22Rv1 (cell line): ENCODE data around the gene TIGAR.

ENCODE experiments used
- H3K27ac ChIP-seq: fragments of 450-650 bp; 2 replicates; pipeline ENCODE4 v1.5.1; 2017
- ZFX ChIP-seq: fragments of 450-650 bp; IDR thresholded peaks from 2 replicates; pipeline ENCODE4 v1.6.1; 2017; ENCODE audit warnings: antibody characterized with exemption, borderline replicate concordance
- TF ChIP-seq, protein P1 (sequence below): fragments of 450-650 bp; IDR thresholded peaks from 2 replicates; pipeline ENCODE4 v1.5.1; 2017; ENCODE audit warnings: mild to moderate bottlenecking

TIGAR gene

DNA sequence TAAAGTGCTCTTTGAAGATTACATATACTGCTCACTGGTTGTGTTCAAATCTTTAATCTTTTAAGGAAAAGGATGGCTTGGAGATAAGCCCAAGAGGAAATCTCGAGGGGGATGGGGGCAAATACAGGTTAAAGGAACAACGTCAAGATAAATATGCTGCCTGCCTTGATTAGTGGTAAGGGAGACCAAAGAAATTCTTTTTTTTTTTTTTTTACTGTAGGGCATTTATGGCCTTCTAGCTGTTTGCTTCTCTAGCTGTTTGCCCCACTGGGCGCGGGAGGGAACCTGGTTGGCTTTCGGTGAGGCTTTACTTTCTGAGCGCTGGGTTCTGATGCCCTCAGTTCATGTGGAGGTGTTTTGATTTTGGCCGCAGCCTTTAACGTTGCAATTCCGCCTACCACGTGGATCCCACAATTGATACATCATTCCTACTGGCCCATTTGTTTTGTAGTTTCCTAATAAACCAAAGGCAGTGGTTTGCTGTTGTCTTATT lies 41.8 kb upstream of the TIGAR start:
- TF ChIP-seq ZFX: no peak
- TF ChIP-seq, protein P1, sequence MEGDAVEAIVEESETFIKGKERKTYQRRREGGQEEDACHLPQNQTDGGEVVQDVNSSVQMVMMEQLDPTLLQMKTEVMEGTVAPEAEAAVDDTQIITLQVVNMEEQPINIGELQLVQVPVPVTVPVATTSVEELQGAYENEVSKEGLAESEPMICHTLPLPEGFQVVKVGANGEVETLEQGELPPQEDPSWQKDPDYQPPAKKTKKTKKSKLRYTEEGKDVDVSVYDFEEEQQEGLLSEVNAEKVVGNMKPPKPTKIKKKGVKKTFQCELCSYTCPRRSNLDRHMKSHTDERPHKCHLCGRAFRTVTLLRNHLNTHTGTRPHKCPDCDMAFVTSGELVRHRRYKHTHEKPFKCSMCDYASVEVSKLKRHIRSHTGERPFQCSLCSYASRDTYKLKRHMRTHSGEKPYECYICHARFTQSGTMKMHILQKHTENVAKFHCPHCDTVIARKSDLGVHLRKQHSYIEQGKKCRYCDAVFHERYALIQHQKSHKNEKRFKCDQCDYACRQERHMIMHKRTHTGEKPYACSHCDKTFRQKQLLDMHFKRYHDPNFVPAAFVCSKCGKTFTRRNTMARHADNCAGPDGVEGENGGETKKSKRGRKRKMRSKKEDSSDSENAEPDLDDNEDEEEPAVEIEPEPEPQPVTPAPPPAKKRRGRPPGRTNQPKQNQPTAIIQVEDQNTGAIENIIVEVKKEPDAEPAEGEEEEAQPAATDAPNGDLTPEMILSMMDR: no peak
- H3K27ac ChIP-seq: no peak overlapping the region

DNA sequence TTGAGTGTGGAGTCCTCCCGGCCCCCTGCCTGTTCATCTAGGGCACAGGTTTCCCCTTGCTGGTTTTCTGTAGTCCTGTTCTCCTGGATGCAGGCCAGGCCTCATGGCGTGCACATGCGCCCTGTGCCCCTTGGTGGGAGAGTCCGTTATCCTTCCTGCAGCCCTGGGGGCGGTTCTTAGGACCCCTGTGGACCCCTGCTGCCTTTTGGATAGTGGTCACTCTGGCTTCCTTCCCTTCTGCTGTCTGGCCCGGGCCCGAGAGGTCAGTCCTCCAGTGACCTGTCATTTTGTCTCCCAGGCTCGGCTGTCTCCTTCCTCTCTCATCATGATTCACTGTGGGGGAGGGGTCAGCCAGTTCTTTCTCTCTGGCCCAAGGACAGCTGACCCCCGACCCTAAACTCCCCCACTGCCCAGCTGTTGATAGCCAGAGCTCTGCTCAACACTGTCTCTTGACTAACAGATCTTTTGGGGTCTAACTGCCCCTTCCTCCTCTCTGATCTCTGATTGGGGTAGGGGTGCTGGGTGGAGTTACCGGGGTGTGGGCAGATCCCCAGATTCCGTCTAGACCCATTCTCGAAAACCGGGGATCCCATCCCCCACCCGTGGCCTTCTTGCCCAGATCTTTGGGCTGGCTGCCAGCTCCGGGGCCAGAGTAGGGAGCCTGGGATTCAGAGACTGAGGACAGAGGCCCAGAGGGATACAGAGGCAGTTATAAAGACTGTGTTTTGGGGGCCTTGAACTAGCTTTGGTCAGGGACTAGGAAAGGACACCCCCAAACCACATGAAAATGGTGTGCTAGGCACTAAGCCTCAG lies 40.5 kb upstream of the TIGAR start:
- H3K27ac ChIP-seq: no peak overlapping the region
- TF ChIP-seq, protein P1: no peak
- TF ChIP-seq ZFX: no peak

DNA sequence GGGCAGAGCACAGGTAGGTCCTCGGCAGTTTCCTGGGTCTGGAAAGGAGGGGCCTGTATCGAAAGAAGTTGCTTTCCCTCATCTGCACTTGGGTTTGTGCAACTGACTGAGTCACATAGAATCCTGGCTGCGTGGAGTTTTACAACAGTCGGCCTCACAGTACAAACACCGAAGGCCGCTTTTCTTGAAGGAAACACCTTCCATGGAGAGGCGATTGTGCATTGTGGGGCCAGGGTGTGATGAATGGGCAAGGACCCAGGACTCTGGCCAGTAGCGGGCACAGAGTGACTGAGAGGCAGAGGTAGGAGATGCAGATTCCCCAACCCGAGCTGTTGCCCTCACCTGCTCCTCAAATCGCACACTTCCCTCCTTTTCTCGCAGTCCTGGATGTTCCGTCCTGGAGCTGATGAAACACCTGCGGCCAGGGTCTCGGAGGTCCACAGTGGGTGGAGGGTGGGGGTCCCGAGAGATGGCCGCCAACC lies 39.8 kb upstream of the TIGAR start:
- H3K27ac ChIP-seq: no peak overlapping the region
- TF ChIP-seq ZFX: no peak
- TF ChIP-seq, protein P1: no peak

DNA sequence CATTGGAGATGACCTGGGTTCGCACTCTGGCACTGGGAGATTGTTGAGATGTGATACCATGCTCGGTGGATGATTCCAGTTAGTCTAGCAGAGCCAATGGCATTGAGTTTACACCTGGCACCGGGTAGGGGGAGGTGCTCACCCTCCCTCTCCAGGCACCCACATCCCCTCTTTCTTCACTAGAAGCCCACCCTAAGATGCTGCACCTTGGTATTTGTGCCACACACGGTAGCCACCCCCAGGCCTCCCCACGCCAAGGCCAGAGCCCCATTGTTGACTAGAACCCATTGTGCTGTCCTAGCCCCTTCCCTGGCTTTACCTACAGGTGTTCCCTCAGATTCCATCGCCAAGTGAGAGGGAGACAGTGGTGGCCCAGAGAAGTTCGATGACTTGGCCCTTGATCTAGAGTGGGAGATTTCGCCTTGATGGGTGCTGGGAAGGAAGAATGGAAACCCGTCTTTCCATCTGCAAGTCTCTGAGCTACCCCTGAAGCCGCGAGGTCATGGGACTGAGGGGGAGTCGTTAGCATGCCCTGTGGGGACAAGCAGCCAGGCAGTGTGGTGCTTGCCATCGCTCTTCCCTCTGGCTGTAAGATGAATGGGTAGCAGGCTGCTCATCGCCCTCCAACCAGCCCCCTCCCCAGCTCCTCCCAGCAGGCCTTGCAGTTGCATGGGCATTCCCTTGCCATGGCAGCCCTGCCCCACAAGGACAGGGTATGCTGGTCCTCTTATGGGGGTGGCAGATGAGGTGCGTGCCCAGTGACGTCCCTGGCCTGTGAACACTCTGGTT lies 38.7 kb upstream of the TIGAR start:
- TF ChIP-seq ZFX: no peak
- TF ChIP-seq, protein P1: no peak
- H3K27ac ChIP-seq: no peak overlapping the region

DNA sequence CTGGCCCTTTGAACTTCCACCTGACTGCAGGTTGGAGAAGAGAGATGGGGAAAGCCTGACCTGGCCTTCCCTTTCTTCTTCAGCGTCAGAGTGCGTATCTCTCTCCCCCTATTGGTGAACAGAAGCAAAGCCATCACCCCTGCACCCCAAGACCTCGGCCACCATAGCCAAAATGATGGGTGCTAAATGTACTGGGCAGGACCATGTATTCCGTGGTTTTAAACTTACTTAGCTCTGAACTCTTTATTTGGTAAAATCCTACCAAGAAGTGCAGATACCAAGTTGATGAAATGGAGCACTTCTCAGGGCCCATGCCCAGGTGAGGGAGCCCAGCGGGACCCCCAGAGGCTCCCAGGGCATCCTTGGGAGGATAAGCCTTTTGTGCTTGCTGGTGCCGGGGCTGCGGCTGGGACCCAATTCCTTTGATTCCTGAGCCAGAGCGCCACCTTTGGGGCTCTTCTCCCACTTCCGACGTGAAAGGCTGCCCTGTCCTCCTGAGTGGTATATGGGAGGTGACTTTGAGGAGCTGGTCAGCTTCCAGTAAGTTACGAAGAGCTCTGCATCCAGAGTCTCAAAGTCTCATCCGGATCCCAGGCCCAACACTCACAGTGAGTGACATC lies 38.0 kb upstream of the TIGAR start:
- TF ChIP-seq ZFX: no peak
- TF ChIP-seq, protein P1: 0 out of 2 replicates have a peak, but pooled peaks have one; percentile 12
- H3K27ac ChIP-seq: no peak overlapping the region

DNA sequence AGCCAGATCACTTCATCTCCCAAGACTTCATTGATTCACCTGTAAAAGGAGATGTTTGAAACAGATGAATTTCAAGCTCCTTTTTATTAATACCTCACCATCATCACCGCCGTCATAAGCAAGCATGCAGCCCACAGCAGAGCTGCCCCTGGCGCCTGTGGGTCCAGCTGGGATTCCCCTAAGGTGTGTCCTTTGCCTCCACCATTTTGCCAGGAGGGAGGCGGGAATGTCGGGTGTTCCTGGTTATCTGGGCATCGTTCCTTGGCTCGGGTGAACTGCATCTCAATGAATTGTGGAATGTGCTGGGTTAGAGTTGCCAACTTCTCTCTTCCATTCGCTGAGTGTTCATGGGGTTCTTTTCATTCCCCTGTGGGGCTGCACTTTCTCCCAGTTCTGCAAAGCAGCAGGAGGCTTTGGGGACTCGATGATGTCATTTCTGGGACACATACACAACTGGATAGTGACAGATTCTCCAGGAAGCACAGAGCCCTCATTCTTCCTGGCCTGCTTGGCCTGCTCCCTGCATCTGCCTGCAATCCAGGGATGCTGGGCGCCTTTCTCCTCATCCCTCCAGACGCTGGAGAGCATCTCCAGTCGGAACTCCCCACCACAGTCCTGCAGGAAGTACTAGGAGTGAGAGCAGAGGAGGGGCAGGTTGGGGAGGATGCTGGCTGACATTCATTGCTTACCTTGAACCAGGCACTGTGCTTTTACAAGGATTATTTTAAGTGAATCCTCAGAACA lies 37.3 kb upstream of the TIGAR start:
- TF ChIP-seq ZFX: no peak
- TF ChIP-seq, protein P1: no peak
- no peak overlapping the region for H3K27ac ChIP-seq
